ENCODE measurements around the gene HNRNPUL1.

HNRNPUL1 gene

DNA sequence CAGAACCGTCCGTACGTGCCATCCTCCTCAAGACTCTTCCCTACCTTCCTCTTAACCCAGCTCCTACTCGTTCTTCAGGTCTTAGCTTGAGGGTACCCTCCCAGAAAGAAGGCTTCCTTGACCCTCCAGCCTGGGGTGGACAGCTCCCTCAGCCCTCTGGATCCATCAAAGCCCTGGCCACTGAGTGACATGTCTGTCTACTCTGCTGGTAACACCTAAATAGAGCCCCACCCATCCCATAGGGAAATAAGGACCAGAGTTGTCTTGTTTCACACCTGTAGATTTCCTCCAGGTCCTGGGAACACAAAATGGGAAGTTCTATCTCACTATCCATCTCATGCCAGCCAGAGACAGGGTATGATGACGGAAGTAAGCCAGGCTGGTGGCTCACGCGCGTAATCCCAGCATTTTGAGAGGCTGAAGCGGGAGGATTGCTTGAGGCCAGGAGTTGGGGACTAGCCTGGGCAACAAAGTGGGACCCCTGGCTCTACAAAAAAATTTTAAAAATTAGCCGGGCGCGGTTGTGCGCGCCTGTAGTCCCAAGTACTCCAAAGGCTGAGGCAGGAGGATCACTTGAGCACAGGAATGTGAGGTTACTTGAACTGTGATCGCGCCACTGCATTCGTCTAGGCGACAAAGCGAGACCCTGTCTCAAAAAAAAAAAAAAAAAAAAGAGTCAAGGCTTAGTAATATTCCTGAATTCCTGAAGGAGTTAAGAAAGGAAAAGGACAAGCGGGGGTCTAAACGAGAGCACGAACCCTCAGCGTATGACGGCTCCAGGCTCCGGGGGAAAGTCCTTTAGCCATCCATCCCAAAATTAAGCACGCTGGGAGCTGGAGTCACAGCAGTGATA is 45.2 kb downstream of the HNRNPUL1 start:
- peak; percentile 34 for DNase-seq

GRCh38 chr19:41310033-41310831 is 46.1 kb downstream of the HNRNPUL1 start, which contains the start of gene CCDC97:
CCDC97 (plus strand) TSS chr19:41310172; CDS start chr19:41310311, 139 bp downstream.
- DNase-seq, result peak; percentile 92

DNA sequence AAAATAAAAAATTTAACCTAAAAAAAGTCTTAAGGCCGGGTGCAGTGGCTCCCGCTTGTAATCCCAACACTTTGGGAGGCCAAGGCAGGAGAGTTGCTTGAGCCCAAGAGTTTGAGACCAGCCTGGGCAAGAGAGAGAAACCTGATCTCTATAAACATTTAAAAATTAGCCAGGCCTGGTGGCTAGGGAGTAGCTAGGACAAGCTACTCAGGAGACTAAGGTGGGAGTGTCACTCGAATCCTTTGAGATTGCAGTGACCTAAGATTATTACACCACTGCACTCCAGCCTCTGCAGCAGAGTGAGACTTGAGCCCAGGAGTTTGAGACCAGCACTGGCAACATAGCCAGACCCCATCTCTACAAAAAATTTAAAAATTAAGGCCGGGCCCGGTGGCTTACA is 46.9 kb downstream of the HNRNPUL1 start:
- no peak for DNase-seq

GRCh38 chr19:41311613-41312012 is 47.4 kb downstream of the HNRNPUL1 start:
- no peak for DNase-seq

- no peak for DNase-seq
Observed at GRCh38 chr19:41316306-41316920, 52.2 kb downstream of the HNRNPUL1 start.

DNA sequence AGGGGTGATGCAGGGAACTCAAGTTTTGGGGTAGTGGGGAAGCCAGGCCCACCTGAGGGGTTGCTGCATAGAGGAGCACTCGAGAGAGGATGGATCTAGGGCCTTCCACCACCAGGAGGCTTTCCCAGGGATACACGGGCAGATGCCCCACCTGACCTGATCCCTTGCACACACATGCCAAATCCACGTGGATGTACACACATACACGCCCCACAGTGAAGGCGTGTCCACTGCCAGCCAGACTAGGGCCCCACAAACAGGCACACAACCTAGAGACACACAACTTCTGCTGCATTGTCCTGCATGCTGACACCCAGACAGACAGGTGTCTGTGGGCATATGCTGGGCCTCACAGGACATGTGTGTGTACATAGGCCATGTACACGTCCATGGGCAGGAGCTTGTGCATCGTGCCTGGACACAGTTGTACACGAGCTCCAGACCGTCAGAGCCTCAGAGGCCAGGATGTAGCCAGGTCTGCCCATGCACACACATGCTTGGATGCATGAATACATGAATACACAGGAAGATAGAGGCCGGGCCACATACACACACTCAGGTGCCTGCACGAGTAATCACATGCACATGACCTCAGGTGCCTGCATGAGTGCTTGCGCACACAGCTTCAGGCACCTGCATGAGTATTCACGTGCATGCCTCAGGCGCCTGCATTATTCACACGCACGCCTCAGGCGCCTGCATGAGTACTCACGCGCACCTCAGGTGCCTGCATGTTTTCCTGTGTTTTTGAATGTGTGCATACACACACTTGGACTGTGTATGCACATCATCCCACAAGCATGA is 54.7 kb downstream of the HNRNPUL1 start:
- no peak for DNase-seq

GRCh38 chr19:41319500-41320184 is 55.5 kb downstream of the HNRNPUL1 start:
- no peak for DNase-seq

DNA sequence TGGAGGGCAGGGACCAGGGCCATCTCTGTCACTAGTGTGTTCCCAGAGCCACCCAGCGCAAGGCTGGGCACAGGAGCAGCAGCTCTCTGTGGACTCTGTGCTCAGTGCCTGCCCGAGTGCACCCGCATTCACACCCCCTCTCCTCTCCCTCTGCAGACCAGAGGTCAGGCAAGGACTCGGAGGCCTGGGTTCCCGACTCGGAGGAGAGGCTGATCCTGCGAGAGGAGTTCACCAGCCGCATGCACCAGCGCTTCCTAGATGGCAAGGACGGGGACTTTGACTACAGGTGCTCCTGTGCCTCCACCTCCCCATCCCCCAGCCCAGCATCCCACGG is 56.0 kb downstream of the HNRNPUL1 start:
- no peak for DNase-seq

- DNase-seq, result no peak
Observed at GRCh38 chr19:41320568-41320967, 56.4 kb downstream of the HNRNPUL1 start.

GRCh38 chr19:41321204-41321599 is 57.0 kb downstream of the HNRNPUL1 start:
- DNase-seq, result no peak

DNA sequence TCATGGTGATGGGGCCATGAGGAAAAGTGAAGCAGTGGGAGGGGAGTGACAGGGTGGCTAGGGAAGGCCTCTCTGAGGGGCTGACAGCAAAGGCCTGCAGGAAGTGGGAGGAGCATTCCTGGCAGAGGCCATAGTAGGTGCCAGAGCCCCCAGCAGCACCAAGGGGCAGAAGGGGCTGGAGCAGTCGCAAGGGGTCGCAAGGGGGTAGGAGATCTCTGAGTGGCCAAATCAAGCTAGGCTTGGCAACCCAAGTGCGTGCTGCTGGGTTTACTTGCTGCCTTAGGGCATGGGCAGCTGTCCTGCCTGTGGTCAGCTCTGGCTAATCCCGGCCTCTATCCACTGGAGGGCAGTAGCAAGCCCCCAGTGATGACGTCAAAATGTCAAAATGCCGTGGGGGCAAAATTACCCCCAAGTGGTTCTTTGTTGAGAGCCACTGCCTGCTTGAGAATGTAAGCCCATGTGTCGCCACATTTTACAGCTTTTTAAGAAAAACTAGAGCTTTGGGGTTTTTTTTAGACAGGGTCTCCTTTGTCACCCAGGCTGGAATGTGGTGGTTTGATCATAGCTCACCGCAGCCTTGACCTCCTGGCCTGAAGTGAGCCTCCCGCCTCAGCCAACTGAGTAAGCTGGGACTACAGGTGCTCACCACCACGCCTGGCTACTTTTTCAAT is 57.6 kb downstream of the HNRNPUL1 start:
- DNase-seq, result no peak

DNA sequence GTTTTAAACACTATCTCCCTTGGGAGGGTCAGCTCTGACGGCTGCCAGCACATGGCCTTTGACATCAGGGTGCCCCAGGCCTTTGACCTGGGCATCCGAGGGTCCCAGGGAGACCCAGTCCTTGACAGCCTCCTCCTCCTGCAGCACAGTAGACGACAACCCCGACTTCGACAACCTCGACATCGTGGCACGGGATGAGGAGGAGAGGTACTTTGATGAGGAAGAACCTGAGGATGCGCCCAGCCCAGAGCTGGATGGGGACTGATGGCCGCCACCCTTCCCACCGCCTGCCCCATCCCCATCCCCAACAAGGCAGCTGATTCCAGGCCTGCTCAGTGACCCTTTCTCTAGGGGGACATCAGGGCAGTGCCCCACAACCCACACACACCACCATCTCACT is 58.3 kb downstream of the HNRNPUL1 start:
- DNase-seq, result no peak

- no peak for DNase-seq
Observed at GRCh38 chr19:41323023-41323422, 58.9 kb downstream of the HNRNPUL1 start.

DNA sequence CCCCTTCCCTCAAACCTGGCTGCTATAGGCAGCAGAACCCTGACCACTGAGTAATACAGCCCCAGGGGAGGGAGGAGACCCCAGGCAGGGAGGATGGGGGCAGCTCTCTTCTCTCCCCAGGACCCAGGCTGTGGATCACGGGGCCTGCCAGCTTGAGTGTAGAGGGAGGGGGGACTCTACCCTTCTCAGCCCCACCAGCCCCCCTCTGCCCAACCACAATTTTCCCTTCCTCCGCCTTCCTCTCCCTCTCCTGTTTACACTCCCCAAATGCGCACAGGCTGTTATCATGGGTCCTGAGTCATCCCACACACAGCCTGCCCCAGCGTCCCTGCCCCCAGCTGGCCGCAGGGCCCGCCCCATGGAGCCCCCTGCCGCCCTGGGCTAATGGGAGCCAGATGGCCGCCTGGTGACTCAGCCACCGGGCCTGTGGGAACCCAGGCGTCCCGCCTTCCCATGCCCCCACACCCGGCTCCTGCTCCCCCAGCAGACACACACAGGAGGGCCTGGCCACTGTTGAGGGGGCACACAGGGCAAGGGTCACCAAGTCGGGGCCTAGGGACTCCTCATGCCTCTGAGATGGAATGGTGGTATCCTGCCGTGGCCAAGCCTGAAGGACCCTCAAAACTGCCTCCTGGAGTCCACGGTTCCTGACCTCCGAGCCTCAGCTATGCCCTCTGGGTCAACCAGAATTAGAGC is 59.4 kb downstream of the HNRNPUL1 start:
- DNase-seq, result no peak

- DNase-seq, result no peak
Observed at GRCh38 chr19:41324231-41324702, 60.1 kb downstream of the HNRNPUL1 start.

- no peak for DNase-seq
Observed at GRCh38 chr19:41324921-41325639, 60.9 kb downstream of the HNRNPUL1 start.

GRCh38 chr19:41325640-41325946 is 61.4 kb downstream of the HNRNPUL1 start:
- DNase-seq, result no peak

DNA sequence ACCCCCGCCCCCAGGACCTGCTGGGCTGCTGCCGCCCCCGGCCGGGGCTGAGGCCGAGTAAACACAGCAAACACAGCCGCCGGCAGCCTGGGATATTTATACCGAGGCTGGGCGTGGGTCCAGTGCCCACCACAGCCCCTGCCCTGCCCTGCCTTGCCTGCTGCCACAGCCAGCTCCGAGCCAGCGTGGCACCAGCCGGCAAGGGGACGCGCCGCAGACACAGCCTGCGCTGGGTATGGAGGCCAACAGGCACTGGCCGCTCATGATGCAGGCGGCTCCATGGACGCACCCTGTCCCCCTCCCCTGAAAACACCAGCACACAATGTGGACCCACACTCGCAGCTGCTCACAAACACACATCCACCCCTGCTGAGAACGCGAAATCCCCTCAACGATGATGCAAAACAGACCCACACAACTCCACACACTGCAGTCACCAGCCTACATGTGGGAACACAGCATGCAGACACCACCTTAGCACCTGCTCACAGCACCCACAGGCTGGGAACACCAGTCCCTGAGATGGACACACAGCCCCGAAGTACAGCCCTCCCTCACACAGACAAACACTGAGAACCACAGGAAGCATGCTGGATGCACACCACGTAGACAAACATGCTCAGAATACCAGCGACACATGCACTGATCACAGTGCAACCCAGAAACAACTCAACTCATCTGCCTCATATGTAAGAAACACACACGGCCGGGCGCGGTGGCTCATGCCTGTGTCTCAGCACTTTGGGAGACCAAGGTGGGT is 62.0 kb downstream of the HNRNPUL1 start:
- no peak for DNase-seq

DNA sequence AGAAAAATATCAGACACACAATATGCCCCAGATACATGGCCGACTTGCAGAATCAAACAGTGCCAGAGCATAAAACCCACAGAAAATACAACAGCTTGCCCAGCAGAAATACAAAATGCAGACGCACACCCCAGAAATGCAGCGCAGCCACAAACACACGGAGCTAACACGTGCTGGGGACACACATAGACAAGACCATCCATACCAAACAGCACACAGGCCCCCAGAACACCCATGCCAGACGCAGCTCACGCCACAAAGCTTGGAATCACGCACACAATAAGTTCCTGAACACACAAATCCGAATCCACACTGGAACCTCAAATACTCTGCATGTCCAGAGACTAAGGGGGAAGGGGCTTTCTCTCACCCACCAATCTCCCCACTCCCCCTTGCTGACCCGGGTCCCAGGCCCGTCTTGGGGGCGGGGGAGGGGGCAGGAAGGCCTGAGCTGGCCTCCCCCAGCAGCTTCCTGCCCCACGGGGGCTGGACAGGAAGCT is 63.0 kb downstream of the HNRNPUL1 start:
- no peak for DNase-seq

Measured in activated CD4-positive, alpha-beta T cell treated with anti-CD3 and anti-CD28 coated beads, Interleukin-10, Interleukin-2, amounts not matched to agents 100 ng/mL and 50 ng/mL, durations not matched to agents 16 hours and 8 hours (primary cell).